Fibroblast of the aortic adventitia (primary cell): ENCODE data around the gene KCNK17. TPM values are rescaled to one million over a fixed set of nuclear protein-coding genes. Genes with fewer than 3 reads are reported as not detected.

ENCODE experiments used
- DNase-seq: peaks from one replicate; pipeline ENCODE4 v3.0.0-alpha.2; 2010; ENCODE audit warnings: low read depth
- H3K4me3 ChIP-seq: 2 replicates; pipeline ENCODE4 v1.5.1; 2011; ENCODE audit warnings: low read depth, mild to moderate bottlenecking, control low read depth, low read length, moderate library complexity
- total RNA-seq: library from RNA; depleted of rRNA; stranded (reverse); fragments of >200 nt; gene quantifications from 2 replicates; pipeline ENCODE4 v1.2.3, GENCODE V29; 2012; ENCODE audit warnings: low replicate concordance
- TF ChIP-seq, protein P1 (sequence below): IDR thresholded peaks from 2 replicates; pipeline ENCODE4 v1.5.1; 2011; ENCODE audit warnings: mild to moderate bottlenecking, low read length, control low read depth, inconsistent platforms; ENCODE audit not compliant: insufficient read depth

Gene KCNK17
- total RNA-seq, 1 donor, result not detected

DNA sequence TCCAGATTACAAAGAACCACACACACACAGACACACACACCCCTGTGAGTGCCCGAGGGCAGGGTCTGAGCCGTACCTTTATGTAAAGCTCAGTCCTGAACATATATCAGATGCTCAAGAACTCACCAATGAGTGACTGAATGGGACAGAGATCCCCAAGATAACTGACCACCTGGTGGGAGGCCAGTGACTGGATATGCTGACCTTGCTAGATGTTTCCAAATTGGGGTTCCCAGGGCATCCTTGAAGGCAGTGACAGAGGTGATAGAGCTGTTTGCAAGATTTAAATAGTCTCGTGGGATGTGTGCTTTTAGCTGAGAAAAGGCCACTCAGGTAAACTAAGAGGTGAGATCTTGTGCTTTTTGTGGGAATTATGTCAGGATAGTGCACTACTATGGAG lies 39.3 kb downstream of the KCNK17 start:
- H3K4me3 ChIP-seq, result no peak overlapping the region
- TF ChIP-seq, protein P1, sequence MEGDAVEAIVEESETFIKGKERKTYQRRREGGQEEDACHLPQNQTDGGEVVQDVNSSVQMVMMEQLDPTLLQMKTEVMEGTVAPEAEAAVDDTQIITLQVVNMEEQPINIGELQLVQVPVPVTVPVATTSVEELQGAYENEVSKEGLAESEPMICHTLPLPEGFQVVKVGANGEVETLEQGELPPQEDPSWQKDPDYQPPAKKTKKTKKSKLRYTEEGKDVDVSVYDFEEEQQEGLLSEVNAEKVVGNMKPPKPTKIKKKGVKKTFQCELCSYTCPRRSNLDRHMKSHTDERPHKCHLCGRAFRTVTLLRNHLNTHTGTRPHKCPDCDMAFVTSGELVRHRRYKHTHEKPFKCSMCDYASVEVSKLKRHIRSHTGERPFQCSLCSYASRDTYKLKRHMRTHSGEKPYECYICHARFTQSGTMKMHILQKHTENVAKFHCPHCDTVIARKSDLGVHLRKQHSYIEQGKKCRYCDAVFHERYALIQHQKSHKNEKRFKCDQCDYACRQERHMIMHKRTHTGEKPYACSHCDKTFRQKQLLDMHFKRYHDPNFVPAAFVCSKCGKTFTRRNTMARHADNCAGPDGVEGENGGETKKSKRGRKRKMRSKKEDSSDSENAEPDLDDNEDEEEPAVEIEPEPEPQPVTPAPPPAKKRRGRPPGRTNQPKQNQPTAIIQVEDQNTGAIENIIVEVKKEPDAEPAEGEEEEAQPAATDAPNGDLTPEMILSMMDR, result no peak
- DNase-seq, result no peak

DNA sequence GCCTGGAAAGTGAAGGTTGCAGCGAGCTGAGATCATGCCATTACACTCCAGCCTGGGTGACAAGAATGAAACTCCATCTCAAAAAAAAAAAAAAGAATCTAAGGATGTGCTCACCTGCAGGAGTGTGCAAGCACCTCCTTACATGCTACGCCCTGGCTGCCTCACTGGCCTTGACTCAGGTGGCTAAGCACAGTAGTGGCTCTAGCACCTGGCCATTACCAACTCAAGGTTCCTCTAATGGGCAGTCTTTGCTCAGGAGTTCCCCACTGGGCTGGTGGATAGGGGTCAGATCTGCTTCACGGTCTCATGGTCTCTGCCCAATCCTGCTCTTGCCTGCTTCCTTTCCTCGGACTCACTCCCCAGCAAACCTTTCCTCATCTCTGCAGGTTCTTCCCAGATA lies 39.7 kb downstream of the KCNK17 start:
- H3K4me3 ChIP-seq, result no peak overlapping the region
- no peak for DNase-seq
- TF ChIP-seq, protein P1, result no peak

DNA sequence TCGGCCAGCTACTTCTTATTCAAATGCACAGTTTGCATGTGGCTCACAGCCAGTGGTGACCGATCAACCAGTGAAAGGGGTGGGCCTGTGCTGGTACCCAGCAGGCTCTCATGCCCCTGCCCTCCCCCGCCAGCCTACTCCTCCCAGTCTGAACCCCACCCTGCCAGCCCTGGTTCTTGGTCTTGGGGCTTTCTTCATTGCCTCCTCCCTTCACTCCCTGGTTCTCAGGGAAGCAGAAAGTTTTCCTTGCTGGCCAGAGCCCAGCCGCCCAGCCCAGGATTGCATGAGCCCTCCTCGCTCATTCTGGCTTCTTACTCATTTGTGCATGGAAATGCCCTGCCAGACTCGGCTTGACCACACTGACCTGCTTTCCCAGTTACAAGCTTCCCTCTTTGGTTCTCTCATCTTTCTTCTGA lies 40.8 kb downstream of the KCNK17 start:
- TF ChIP-seq, protein P1, result no peak
- DNase-seq, result no peak
- no peak overlapping the region for H3K4me3 ChIP-seq

DNA sequence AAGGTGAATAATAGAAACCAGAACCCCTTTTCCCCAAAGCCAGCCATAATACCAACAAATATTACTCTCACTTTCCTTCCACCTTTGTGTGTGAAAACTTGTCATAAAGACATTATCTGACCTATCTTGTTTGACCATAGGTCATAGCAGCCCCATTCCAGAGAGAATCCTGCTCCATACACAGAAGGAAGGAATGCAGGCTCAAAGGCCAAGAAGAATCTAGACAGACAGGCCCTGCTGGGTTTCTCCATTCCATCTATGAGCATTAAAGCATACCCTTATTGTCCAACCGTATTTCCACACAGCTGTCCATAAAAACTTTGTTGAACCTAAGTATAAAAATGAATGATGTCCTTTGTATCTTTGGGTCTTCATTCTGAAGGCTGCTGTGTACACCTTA lies 44.3 kb downstream of the KCNK17 start:
- no peak overlapping the region for H3K4me3 ChIP-seq
- TF ChIP-seq, protein P1, result no peak
- DNase-seq, result no peak

DNA sequence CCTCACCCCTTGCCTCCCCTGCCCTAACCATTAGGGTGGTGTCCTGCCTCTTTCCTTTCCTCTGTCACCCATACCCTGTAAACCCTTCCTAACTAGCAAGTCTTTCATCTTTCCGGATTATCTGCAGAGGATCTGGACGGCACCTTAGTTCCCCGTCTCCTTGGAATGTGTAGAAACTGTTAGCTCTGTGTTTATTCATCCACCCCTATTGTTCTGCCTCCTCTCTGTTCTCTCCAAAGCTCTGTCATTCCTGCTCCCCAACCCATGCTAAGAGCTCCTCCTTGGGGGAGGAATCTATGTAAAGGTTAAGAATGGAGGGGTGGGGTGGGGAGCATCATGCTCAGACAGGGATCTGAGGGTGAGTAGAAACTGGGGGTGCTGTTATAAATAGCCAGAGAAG lies 45.5 kb downstream of the KCNK17 start:
- TF ChIP-seq, protein P1, result no peak
- DNase-seq, result no peak
- no peak overlapping the region for H3K4me3 ChIP-seq

DNA sequence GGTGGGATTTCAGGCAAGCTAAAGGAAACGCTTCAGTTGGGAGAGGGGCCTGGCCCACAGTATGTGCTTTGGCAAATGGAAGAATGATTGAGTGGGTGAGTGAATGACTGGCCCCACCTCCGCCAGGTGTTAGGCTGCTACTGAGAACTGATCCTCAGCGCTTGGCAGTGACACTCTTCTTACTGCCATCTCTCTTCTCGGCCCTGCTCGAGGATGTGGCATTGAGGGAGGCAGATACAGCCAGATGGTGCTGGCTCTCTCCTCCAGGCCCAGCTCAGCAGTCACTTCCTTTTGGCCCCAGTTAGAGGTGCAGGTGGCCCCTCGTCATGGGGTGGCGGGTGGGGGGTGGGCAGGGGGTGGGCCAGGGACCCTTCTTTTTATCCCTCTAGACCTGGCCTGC lies 46.0 kb downstream of the KCNK17 start:
- no peak overlapping the region for H3K4me3 ChIP-seq
- TF ChIP-seq, protein P1, result no peak
- no peak for DNase-seq

DNA sequence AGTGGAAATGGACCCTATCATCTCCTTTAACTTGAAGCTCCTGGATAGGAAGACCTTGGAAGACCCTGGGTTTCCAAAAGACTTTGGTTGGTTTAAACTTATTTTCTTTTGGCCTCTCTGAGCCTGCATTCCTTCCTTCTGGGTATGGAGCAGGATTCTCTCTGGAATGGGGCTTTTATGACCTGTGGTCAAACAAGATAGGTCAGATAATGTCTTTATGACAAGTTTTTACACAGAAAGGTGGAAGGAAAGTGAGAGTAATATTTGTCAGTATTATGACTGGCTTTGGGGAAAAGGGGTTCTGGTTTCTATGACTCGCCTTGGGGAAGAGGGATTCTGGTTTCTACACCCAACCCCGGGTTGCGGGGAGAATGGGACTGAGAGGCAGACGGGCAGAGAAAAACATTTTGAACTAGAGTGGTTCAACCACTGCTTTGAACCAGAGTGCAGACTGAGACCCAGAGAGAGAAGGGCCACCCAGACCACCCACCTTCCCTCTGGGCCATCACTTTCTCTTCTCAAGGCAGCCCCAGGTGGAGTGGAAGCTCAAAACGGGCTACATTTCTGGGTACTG lies 47.4 kb downstream of the KCNK17 start:
- no peak overlapping the region for H3K4me3 ChIP-seq
- no peak for DNase-seq
- TF ChIP-seq, protein P1, result no peak
